Right lung (tissue), 10 donors: ENCODE results near the gene C16orf90. TPM values are rescaled to one million over a fixed set of nuclear protein-coding genes. Genes with fewer than 3 reads are reported as not detected.
"Not testable (repeated sequence)": the region's sequence is repeated elsewhere in the genome, so short reads cannot be mapped to it uniquely, and the experiment has no call there.

ENCODE experiments used
- DNase-seq, 2 donors: peaks; one replicate each; pipeline ENCODE4 v3.0.0-alpha.2; 2013
- long read RNA-seq, 8 donors: transcript quantifications; one replicate each; lab custom pipeline, GENCODE V29; 2026
- polyA plus RNA-seq, 5 donors: library from polyadenylated mRNA; unstranded; fragments of 120-200 nt; gene quantifications; one replicate each; pipeline versions ENCODE4 v1.2.1 to v1.2.3, GENCODE V29; 2013; ENCODE audit warnings: inconsistent platforms in 1 of 5, low replicate concordance in 1 of 5; ENCODE audit not compliant: insufficient read length in 5 of 5, insufficient read depth in 1 of 5

Gene C16orf90
- under 1 TPM in 1 of 5 donors, not detected in 4; 0.12 TPM for polyA plus RNA-seq
- long read RNA-seq, donor 1: 0 reads
- long read RNA-seq, donor 2: 0 reads
- long read RNA-seq, donor 3: 0 reads
- long read RNA-seq, donor 4: 0 reads
- long read RNA-seq, donor 5: 0 reads
- long read RNA-seq, donor 6: 0 reads
- long read RNA-seq, donor 7: 0 reads
- long read RNA-seq, donor 8: 0 reads

DNA sequence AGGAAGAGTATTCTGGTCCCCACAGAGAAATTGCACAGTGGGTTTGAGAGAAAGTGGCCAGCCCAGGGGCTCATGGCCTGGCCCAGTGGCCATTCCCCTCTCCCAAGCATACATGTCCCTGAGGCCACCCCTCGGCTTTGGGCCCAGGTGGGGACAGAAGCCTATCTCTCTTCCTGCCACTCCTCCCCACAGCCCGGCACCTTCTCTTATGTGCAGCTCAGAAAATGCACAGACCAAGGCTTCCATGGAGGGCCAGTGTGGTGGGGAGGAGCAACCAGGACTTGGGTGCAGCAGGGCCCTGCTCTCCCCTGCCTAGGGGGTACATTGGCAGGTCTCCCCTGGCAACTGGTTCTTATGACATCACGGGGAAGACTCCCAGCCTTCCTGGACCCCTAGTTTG is at the start of gene C16orf90:
C16orf90 (minus strand) TSS at position 314 of the 400 bp plus-strand sequence; CDS start at position 246, 68 bp downstream.
- DNase-seq: no peak

DNA sequence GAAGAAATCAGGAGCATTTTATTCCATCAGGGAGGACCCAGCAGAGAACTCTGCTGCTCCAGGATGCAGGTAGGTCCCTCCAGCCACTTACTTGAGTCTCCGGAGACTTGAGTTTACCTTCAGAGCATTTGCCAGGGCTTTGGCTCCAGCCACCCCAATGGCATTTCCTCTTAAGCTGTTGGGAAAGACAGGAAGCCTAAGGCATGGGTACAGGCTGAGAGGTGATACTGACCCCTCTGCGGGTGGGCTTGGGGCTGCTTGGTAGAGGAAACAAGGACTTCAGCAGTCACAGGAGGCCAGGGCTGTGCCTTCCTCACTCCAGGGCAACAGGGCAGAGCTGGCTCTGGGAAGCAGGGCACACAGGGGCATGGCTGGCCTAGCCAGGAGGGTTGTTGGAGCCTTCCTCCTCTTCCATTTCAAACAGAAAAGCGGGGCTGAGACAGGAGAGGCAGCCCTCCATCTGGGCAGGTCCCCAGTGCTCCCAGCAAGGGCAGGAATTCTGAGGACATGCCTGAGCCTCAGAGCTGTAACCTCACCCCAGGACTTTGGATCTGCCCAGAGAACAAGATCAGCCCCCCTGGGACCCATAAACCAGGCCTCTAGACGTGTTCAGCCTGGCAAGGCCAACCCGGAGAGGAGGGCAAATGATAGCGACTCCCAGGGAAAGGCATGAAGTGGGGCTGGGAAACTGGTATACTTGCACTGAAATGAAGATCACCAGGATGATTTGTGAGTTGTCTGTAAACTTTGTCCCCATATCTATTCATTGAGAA is 47.5 kb upstream of the C16orf90 start:
- DNase-seq: no peak

- no peak for DNase-seq
Measured at GRCh38 chr16:3541527-3542155, 46.4 kb upstream of the C16orf90 start.

GRCh38 chr16:3538222-3538621 is 42.9 kb upstream of the C16orf90 start:
- no peak for DNase-seq

DNA sequence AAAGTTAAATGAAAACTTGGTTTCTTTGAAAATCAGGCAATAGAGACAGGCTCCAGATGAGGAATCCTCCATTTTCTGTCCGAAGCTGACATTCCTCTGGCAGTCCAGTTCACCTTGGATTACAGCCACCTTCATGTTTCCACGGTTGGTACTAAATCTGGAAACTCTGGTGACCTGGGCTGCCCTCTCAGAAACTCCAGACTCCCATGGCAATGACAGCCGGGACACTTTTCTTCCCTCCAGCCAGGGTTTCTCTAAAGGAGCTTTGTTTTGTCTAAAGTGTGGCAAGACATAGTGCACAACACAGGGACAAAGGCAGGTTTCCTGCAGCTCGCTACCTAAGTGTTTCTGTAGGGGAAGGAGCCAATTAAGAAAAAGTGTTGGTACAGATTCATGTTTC is 41.6 kb upstream of the C16orf90 start:
- no peak for DNase-seq

DNA sequence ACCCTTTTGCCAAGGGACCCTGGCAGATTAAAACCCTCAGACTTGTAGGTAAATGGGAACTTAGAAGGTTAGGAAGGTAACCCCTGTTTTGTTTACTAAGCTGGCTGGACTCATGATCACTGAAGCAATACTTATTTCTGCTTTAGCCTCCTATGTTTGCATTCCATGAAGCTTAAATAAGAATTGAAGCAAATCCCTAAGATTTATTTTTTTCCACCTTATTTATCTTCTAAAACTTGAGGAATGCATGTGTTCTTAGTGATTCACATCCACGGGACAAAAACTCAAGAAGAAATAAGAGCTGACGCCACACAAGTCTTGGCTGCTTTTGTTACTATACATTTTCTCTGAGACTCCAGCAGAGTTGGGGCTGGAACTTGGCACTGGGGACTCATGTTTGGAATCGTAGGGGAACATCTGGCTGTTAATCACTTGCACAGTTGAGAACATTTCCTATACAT is 41.0 kb upstream of the C16orf90 start:
- no peak for DNase-seq

DNA sequence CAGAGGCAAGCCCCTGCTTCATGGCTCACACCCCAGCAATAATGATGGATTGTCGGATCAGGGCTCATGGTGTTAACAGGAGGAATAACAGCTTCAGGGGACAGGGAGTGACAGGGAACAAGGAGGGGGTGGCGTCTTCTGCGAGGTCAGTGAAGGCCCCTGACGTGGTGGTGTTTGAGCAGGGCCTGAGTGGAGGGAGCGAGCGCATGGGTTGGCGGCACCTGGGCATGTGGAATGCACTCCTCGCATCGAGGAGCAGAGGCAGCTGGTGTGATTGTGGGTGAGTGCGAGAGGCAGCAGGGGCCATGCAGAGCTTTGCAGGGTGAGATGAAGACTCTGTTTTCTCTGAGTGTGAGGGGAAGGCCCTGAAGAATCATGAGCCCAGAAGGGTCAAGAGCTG is 38.8 kb upstream of the C16orf90 start:
- DNase-seq: no peak

DNA sequence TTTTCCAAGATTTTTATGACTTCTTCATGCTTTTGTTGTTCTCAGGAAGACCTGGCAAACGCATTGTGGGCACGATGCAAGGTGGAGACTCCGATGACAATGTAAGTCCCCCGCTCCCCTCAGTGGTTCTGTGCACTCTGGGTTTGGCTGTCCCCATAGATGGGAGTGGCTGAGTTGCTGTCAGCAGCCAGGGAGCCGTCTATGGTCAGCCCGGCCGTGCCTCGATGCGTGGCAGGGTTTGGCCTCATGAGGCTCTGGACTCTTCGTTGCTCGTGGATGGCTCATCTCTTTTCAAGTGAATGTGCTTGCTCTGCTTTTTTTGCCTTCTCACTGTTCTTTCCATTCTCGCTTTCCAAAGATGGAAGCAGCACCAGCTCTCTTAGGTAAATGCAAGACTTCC is 37.5 kb upstream of the C16orf90 start:
- DNase-seq: no peak

DNA sequence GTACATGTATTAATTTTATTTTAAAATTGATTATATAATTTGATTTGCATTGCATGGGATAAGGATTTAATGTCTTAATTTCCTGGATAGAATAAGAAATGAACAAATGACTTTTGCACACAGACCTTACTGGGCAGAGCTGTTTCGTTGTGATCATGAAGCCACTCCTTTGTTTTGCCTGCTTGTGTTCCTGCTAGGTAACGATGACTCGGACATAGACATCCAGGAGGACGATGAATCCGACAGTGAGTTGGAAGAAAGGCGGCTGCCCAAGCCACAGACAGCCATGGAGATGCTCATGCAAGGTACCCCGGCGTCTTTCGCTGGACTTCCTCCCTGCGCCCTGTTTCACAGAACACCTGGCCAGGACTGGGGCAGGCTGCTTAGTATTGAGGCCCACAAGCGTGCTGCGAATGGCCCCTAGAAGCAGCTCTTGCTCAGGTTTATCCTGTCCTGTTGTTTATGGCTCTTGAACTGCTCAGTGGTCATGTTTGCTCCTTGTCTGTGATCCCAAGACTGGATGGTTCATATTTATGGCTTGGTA is 35.2 kb upstream of the C16orf90 start:
- DNase-seq: no peak

DNA sequence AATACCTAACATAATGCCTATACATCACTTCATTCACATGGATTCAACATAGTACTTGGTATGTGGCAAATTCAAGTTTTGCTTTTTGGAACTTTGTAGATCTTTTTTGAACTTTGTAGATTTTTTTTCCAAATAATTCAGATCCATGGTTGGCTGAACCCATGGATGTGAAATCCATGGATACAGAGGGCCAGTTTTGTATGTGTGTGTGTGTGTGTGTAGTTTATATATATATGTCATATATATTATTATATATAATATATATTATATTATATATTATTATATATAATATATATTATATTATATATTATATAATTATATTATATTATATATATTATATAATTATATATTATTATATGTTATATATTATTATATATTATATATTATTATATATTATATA is 33.9 kb upstream of the C16orf90 start:
- DNase-seq: no peak

- DNase-seq: no peak
Measured at GRCh38 chr16:3528406-3528805, 33.1 kb upstream of the C16orf90 start.

DNA sequence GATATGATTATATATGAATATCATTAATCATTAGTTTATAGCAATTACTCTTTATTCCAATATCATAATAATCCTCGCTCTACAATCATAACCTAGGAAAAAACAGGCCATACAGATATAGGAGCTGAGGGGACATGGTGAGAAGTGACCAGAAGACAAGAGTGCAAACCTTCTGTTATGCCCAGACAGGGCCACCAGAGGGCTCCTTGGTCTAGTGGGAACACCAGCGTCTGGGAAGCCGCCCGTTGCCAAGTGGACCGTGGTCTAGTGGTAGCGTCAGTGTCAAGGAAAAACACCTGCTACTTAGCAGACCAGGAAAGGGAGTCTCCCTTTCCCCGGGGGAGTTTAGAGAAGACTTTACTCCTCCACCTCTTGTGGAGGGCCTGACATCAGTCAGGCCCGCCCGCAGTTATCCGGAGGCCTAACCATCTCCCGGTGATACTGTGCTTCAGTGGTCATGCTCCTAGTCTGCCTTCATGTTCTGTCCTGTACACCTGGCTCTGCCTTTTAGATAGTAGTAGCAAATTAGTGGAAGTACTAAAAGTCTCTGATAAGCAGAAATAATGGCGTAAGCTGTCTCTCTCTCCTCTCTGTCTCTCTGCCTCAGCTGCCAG is 32.0 kb upstream of the C16orf90 start:
- DNase-seq: not testable (repeated sequence)

GRCh38 chr16:3525951-3526350 is 30.7 kb upstream of the C16orf90 start:
- DNase-seq: no peak

DNA sequence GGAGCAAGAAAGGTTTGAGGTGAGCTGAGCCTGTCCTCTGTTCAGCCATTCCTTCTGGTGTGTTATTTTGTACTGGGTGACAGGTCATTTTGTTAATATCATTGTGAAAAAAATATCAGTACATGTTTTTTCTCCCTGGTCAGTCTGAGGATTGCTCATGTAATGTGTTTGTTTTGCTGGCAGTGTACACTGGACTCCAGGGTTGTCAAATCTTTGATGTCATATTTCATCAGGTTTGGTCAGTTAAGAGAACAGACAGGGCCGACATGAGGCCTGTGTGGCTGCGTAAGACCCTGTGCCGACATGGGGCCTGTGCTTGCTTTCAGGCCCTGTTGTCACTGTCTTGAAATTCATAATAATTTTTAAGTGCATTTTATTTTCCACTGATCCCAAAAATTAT is 28.0 kb upstream of the C16orf90 start:
- no peak for DNase-seq

- no peak for DNase-seq
Measured at GRCh38 chr16:3520841-3521240, 25.6 kb upstream of the C16orf90 start.

DNA sequence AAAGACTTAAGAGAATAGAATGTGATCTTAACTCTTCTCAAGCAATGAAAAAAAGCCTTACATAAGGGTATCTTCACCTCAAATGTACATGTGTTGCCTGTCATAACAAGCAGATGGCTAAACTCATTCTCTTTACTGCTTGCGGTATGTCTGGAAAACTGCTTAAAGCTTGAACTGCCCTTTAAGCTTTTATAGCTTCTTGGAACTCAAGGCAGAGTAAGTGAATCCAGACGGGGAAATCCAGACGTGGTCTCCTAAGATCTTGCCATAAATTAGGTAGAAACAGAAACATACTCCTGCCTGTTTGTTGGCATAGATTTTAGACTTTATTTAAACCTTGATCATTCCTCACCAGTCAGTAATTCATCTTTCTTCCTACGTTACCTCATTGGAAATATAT is 25.1 kb upstream of the C16orf90 start:
- no peak for DNase-seq

DNA sequence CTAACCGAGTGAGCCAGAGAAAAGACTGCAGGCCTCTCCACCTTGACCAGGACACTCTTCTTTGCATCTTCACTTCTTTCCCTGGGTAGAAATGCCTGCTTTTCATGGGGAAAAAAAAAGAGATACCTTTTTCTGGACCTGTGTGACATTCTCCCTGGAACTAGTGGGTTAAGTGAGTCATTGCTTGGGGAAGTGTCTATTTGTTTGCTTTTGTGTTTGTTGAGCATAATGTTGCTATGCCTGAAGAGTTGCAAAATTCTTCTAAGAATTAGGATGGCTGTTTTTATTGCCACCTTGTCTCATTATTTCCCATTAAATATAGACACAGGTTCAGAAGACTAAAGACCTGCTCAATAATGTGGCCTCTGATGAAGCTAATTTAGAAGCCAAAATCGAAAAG is 24.3 kb upstream of the C16orf90 start:
- no peak for DNase-seq

DNA sequence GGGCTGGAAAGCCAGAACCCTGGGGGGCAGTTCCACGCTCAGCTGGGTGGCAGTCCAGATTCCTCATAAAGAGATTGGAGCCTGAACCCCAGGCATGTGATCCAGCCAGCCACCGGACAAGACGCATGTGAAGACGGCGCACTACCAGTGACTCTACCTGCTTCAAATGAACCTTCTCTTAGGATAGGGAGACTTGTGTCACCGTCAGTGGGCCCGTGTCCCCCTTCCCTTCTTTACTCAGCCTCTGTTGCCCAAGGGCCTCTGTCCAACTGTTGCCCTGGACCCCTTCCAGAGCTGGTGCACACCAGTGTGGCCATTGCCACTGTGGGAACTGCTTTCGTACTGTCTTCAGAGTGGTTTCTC is 23.7 kb upstream of the C16orf90 start:
- DNase-seq: no peak

- no peak for DNase-seq
Measured at GRCh38 chr16:3518292-3518985, 23.1 kb upstream of the C16orf90 start.

DNA sequence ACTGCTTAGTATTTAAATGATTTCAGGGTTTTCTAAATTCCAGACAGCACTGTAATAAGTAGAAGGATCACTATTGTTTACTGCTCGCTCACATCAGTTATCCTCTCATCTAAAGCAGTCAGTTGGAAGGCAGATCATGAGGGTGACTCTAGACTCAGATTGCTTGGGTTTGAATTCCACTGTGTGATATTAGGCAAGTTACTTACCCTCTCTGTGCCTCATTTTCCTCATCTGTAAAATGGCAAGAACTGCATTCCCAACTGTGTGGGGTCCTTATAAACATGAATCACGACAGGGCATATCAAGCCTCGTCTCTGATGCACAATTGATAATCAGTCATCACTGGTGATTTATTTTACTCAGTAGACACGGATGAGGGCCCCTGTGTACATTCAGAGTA is 20.6 kb upstream of the C16orf90 start:
- no peak for DNase-seq

GRCh38 chr16:3514621-3515020 is 19.3 kb upstream of the C16orf90 start:
- no peak for DNase-seq
